Kidney (tissue), 14 donors: ENCODE data around the gene SLN. TPM values are rescaled to one million over a fixed set of nuclear protein-coding genes. Genes with fewer than 3 reads are reported as not detected.

ENCODE experiments used
- DNase-seq, 5 donors: peaks; one replicate each; pipeline ENCODE4 v3.0.0-alpha.2; 2013 to 2020
- FAIRE-seq: peaks from 2 replicates; lab custom pipeline; 2012; peaks lifted over from hg19 to GRCh38; lab: Jason Lieb, UNC
- H3K27ac ChIP-seq, 2 donors: one replicate each; pipeline ENCODE4 v1.7.0; 2013; ENCODE audit warnings: low read depth in 2 of 2, low read length in 2 of 2, inconsistent platforms in 1 of 2
- H3K27me3 ChIP-seq: one replicate; pipeline ENCODE4 v1.7.1; 2013; ENCODE audit warnings: low read length, inconsistent platforms; ENCODE audit not compliant: control insufficient read depth, insufficient read depth
- H3K36me3 ChIP-seq, 3 donors: one replicate each; pipeline versions ENCODE4 v1.7.0 to v1.7.1; 2013; ENCODE audit warnings: low read length in 3 of 3, control low read depth in 1 of 3, inconsistent platforms in 1 of 3; ENCODE audit not compliant: insufficient read depth in 3 of 3, control insufficient read depth in 2 of 3
- H3K4me1 ChIP-seq, 3 donors: one replicate each; pipeline versions ENCODE4 v1.7.0 to v1.7.1; 2013; ENCODE audit warnings: low read length in 3 of 3, inconsistent platforms in 1 of 3, low read depth in 1 of 3; ENCODE audit not compliant: control insufficient read depth in 2 of 3, insufficient read depth in 2 of 3
- H3K4me3 ChIP-seq, 3 donors: one replicate each; pipeline versions ENCODE4 v1.7.0 to v1.8.1; 2013; ENCODE audit warnings: low read length in 3 of 3, control low read depth in 1 of 3, inconsistent platforms in 1 of 3
- H3K9ac ChIP-seq, 3 donors: one replicate each; pipeline versions ENCODE4 v1.7.0 to v1.7.1; 2013; ENCODE audit warnings: low read length in 3 of 3, control low read depth in 1 of 3, inconsistent platforms in 1 of 3
- H3K9me3 ChIP-seq, 3 donors: one replicate each; pipeline versions ENCODE4 v1.7.0 to v1.7.1; 2013; ENCODE audit warnings: low read length in 3 of 3, control low read depth in 1 of 3, inconsistent platforms in 1 of 3; ENCODE audit not compliant: control insufficient read depth in 2 of 3, insufficient read depth in 1 of 3
- CTCF ChIP-seq: IDR thresholded peaks from 3 replicates; pipeline ENCODE4 v1.5.1; 2012; ENCODE audit warnings: mild to moderate bottlenecking, moderate library complexity, borderline replicate concordance; ENCODE audit not compliant: insufficient read depth; ENCODE audit errors: extremely low read depth
- intact Hi-C: fragments of 100-400 bp; cut with DNase I; formaldehyde crosslinking; loops from one replicate; pipeline ENCODE4 v1.11.1; 2022
- polyA plus RNA-seq: library from polyadenylated mRNA; stranded (reverse); fragments of 350-450 nt; fragmentation: Illumina TruSeq; extraction: RNeasy Lipid Tissue Mini Kit (QIAGEN cat#74804); gene quantifications from one replicate; pipeline ENCODE4 v1.2.3, GENCODE V29; 2014; ENCODE audit warnings: low read depth, low replicate concordance; ENCODE audit not compliant: insufficient read depth
- total RNA-seq: library from RNA; stranded (reverse); fragmentation: NEBNext Ultra II Directional; extraction: Animal tissue kit (Norgen Biotek cat#: 25700); gene quantifications from one replicate; pipeline ENCODE4 v1.2.1, GENCODE V29; 2021
- donor health status: control.
- donor health status: control.
- donor health status: control.
- donor health status: control.
- donor health status: control.
- donor health status: DM: yes; HTN: yes; CAD: no.
- donor health status: Normal renal cell carcinoma (clear cell type).

Gene SLN
- total and polyA plus RNA-seq, 2 donors from 2014 or later = not detected

DNA sequence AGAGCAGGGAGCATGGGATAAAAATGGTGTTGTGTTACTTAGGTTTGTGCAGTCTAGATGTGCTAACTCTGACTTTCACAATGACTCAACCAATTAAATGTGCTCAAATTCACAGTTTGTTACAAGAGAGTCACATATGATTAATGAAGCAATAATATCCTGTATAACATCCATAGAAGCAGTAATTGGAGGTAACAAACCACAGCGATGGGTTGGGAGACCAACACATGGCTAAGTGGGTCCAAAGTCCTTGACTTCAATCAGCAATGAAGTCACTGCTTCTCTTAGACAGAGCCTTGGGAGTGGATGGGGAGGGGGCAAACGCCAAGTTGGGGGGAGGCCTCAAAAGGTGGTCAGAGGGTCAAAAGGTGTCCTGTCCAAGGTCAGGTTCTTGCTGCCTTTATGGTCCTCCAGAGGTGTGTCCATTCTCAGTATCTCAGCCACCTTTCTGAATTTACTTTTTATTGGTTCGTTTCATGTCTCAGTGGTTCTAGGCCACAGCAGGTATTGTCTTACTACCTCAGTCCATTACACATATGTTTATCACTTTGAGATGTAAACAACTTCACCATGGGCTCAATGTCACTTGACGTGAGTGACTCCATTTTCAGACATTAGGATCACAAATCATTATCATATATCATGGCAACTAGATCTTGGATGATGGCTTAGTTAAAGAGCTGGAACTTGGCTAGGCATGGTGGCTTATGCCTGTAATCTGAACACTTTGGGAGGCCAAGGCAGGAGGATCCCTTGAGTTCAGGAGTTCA is 32.4 kb downstream of the SLN start:
- DNase-seq (no peak), FAIRE-seq (no peak)
- no peak for TF ChIP-seq CTCF
- Histone ChIP-seq H3K27ac (no peak overlapping the region), H3K36me3 (no peaks in the 10 kb centered on the region), H3K9ac (no peak overlapping the region), H3K9me3 (no peaks in the 10 kb centered on the region), H3K27me3 (no peaks in the 10 kb centered on the region), H3K4me1 (no peaks in the 10 kb centered on the region), H3K4me3 (no peak overlapping the region)
- intact Hi-C loops = no loop called here

- Histone ChIP-seq H3K9ac (no peak overlapping the region), H3K9me3 (no peaks in the 10 kb centered on the region), H3K27me3 (no peaks in the 10 kb centered on the region), H3K27ac (no peak overlapping the region), H3K36me3 (no peaks in the 10 kb centered on the region), H3K4me3 (no peak overlapping the region), H3K4me1 (no peaks in the 10 kb centered on the region)
- FAIRE-seq (no peak), DNase-seq (no peak)
- TF ChIP-seq CTCF = no peak
- intact Hi-C loops = no loop called here
Observed at GRCh38 chr11:107678632-107678971, 33.3 kb downstream of the SLN start.

DNA sequence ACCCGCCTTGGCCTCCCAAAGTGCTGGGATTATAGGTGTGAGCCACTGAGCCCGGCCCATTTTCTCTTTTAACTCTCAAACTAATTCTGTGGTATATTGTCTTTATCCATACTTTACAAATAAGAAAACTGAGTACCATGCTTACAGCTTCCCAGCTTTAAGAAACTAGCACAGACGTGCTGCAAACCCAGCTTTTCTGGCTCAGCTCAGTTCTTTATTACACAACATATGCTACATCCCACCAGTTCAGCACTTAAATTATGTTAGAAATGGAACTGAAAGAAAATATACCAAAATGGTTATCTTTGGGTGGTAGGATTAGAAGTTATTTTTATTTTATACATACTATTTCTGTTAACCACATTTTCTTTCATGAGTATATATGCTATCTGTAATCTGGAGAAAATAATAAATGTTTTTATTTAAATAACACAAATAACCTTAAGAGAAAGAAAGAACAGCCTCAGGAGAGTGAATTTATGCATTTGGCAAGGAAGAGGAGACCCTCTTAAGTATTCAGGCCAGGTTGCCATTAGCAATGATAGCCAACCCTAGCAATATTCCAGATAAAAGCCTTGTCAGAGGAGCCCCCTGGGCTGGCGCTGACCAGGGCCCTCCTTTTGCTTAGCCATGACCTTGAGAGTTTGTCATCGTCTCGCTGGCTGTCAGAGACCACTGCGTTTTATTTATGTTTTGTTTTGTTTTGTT is 33.8 kb downstream of the SLN start:
- TF ChIP-seq CTCF = no peak
- no peak overlapping the region for H3K4me3 ChIP-seq
- H3K27me3 ChIP-seq = no peaks in the 10 kb centered on the region
- no peak for FAIRE-seq
- intact Hi-C loops = no loop called here
- H3K27ac ChIP-seq = no peak overlapping the region
- no peaks in the 10 kb centered on the region for H3K36me3 ChIP-seq
- H3K9ac ChIP-seq = no peak overlapping the region
- H3K9me3 ChIP-seq = no peaks in the 10 kb centered on the region
- peak in 2 of 5 donors; percentile 17 to 25 for DNase-seq
- no peaks in the 10 kb centered on the region for H3K4me1 ChIP-seq
